Measurements from ENCODE around the gene ZNF430.
"Not testable (repeated sequence)": the region's sequence is repeated elsewhere in the genome, so short reads cannot be mapped to it uniquely, and the experiment has no call there.

DNA sequence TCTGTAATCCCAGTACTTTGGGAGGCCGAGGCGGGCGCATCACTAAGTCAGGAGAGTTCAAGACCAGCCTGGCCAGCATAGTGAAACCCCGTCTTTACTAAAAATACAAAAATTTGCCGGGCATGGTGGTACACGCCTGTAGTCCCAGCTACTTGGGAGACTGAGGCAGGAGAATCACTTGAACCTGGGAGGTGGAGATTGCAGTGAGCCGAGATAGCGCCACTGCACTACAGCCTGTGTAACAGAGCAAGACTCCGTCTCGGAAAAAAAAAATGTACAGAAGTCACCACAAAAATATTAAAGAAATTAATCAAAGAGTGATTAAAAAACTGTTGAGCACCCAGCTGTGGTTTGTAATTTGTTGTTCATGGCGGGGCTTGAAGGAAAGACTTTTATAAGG is 781 bp downstream of the ZNF430 start:
- TF ChIP-seq, protein P1, sequence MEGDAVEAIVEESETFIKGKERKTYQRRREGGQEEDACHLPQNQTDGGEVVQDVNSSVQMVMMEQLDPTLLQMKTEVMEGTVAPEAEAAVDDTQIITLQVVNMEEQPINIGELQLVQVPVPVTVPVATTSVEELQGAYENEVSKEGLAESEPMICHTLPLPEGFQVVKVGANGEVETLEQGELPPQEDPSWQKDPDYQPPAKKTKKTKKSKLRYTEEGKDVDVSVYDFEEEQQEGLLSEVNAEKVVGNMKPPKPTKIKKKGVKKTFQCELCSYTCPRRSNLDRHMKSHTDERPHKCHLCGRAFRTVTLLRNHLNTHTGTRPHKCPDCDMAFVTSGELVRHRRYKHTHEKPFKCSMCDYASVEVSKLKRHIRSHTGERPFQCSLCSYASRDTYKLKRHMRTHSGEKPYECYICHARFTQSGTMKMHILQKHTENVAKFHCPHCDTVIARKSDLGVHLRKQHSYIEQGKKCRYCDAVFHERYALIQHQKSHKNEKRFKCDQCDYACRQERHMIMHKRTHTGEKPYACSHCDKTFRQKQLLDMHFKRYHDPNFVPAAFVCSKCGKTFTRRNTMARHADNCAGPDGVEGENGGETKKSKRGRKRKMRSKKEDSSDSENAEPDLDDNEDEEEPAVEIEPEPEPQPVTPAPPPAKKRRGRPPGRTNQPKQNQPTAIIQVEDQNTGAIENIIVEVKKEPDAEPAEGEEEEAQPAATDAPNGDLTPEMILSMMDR (IDR thresholded peaks at IDR 0.05): not testable (repeated sequence)
- TF ChIP-seq JUNB (IDR thresholded peaks at IDR 0.05); POLR2AphosphoS2 (conservative IDR thresholded peaks at IDR 0.05; ENCODE audit: low read length); PBX3 (IDR thresholded peaks at IDR 0.05); GATA3 (IDR thresholded peaks at IDR 0.05; ENCODE audit: borderline replicate concordance); CEBPB (IDR thresholded peaks at IDR 0.05); MAZ (IDR thresholded peaks at IDR 0.05; ENCODE audit: borderline replicate concordance, low read depth, low read length); POLR2A (IDR thresholded peaks at IDR 0.05; ENCODE audit: low read length); MYC (IDR thresholded peaks at IDR 0.05; ENCODE audit: borderline replicate concordance, low read length); SMC3 (IDR thresholded peaks at IDR 0.05): not testable (repeated sequence)

Measured in A549 (cell line).